Measurements from ENCODE around the gene RND2.

Gene RND2

GRCh38 chr17:43079641-43080302 lies 54.7 kb downstream of the RND2 start:
- no peak for DNase-seq (ENCODE audit: low read depth, low spot score)

Data from iPS DF 19.7 (cell line).